ENCODE results near the gene PLCH1. TPM values are rescaled to one million over a fixed set of nuclear protein-coding genes. Genes with fewer than 3 reads are reported as not detected.

The PLCH1 gene
- total RNA-seq, 1 experiment from 2014 or later: 4.1 TPM

- ChIA-PET POLR2A (ENCODE audit: unreplicated experiment) (no interaction called here), CTCF (no interaction called here)
- no peak for DNase-seq
- Histone ChIP-seq H3F3A (ENCODE audit: low read length, unreplicated experiment) (no peaks in the 10 kb centered on the region), H2AFZ (ENCODE audit: low read length) (no peak overlapping the region), H3K4me1 (ENCODE audit: insufficient read depth, low read length) (no peaks in the 10 kb centered on the region), H3K9me3 (ENCODE audit: low read length) (no peaks in the 10 kb centered on the region), H3K9ac (ENCODE audit: low read length) (no peak overlapping the region), H4K20me1 (ENCODE audit: low read length) (no peaks in the 10 kb centered on the region), H3K79me2 (ENCODE audit: low read length) (no peaks in the 10 kb centered on the region), H3K4me3 (ENCODE audit: low read length) (no peak overlapping the region), H3K9me2 (replicated peaks; ENCODE audit: low read length) (no peaks in the 10 kb centered on the region), H3K4me2 (ENCODE audit: low read length) (no peak overlapping the region), H3K27ac (ENCODE audit: low read length) (no peak overlapping the region), H3K27me3 (ENCODE audit: low read length) (no peaks in the 10 kb centered on the region), H3K36me3 (ENCODE audit: low read depth, low read length) (no peaks in the 10 kb centered on the region)
- TF ChIP-seq EZH2 (IDR thresholded peaks at IDR 0.05; ENCODE audit: low read length, unreplicated experiment): no peak
- TF ChIP-seq EZH2phosphoT487 (IDR thresholded peaks at IDR 0.05; ENCODE audit: borderline replicate concordance, low read length): no peak
- TF ChIP-seq CTCF (conservative IDR thresholded peaks at IDR 0.05; ENCODE audit: low read depth, low read length): no peak
- intact Hi-C loops (cut with micrococcal nuclease): no loop called here
- ATAC-seq: peak; percentile 42; the same call in 1 of the 2 replicates
- BruUV-seq (replicated peaks): no TSS peak
Measured at GRCh38 chr3:155517903-155518302, 227.0 kb downstream of the PLCH1 start.

- Histone ChIP-seq H3K4me2 (ENCODE audit: low read length) (no peak overlapping the region), H4K20me1 (ENCODE audit: low read length) (no peaks in the 10 kb centered on the region), H2AFZ (ENCODE audit: low read length) (no peak overlapping the region), H3K79me2 (ENCODE audit: low read length) (no peaks in the 10 kb centered on the region), H3K9me2 (replicated peaks; ENCODE audit: low read length) (no peaks in the 10 kb centered on the region), H3K4me1 (ENCODE audit: insufficient read depth, low read length) (no peaks in the 10 kb centered on the region), H3K9ac (ENCODE audit: low read length) (no peak overlapping the region), H3F3A (ENCODE audit: low read length, unreplicated experiment) (no peaks in the 10 kb centered on the region), H3K9me3 (ENCODE audit: low read length) (no peaks in the 10 kb centered on the region), H3K36me3 (ENCODE audit: low read depth, low read length) (no peaks in the 10 kb centered on the region), H3K27ac (ENCODE audit: low read length) (no peak overlapping the region), H3K27me3 (ENCODE audit: low read length) (no peaks in the 10 kb centered on the region), H3K4me3 (ENCODE audit: low read length) (no peak overlapping the region)
- ATAC-seq (no peak), DNase-seq (no peak)
- intact Hi-C loops (cut with micrococcal nuclease): no loop called here
- POLR2A ChIA-PET (ENCODE audit: unreplicated experiment): no interaction called here
- TF ChIP-seq EZH2 (IDR thresholded peaks at IDR 0.05; ENCODE audit: low read length, unreplicated experiment) (no peak), EZH2phosphoT487 (IDR thresholded peaks at IDR 0.05; ENCODE audit: borderline replicate concordance, low read length) (no peak), CTCF (conservative IDR thresholded peaks at IDR 0.05; ENCODE audit: low read depth, low read length) (no peak)
- CTCF ChIA-PET: no interaction called here
- BruUV-seq (replicated peaks): no TSS peak
Measured at GRCh38 chr3:155516439-155516838, 228.4 kb downstream of the PLCH1 start.

- no peak overlapping the region for H2AFZ ChIP-seq (ENCODE audit: low read length)
- H3F3A ChIP-seq (ENCODE audit: low read length, unreplicated experiment): no peaks in the 10 kb centered on the region
- CTCF ChIA-PET: no interaction called here
- no peaks in the 10 kb centered on the region for H3K79me2 ChIP-seq (ENCODE audit: low read length)
- no peaks in the 10 kb centered on the region for H3K9me3 ChIP-seq (ENCODE audit: low read length)
- no peaks in the 10 kb centered on the region for H3K9me2 ChIP-seq (replicated peaks; ENCODE audit: low read length)
- H3K9ac ChIP-seq (ENCODE audit: low read length): no peak overlapping the region
- DNase-seq: no peak
- intact Hi-C loops (cut with micrococcal nuclease): no loop called here
- POLR2A ChIA-PET (ENCODE audit: unreplicated experiment): no interaction called here
- H3K27me3 ChIP-seq (ENCODE audit: low read length): no peaks in the 10 kb centered on the region
- H3K36me3 ChIP-seq (ENCODE audit: low read depth, low read length): no peaks in the 10 kb centered on the region
- no peaks in the 10 kb centered on the region for H3K4me1 ChIP-seq (ENCODE audit: insufficient read depth, low read length)
- BruUV-seq (replicated peaks): no TSS peak
- H3K4me3 ChIP-seq (ENCODE audit: low read length): no peak overlapping the region
- ATAC-seq: no peak
- H3K4me2 ChIP-seq (ENCODE audit: low read length): no peak overlapping the region
- no peak for TF ChIP-seq CTCF (conservative IDR thresholded peaks at IDR 0.05; ENCODE audit: low read depth, low read length)
- no peak for TF ChIP-seq EZH2 (IDR thresholded peaks at IDR 0.05; ENCODE audit: low read length, unreplicated experiment)
- no peak for TF ChIP-seq EZH2phosphoT487 (IDR thresholded peaks at IDR 0.05; ENCODE audit: borderline replicate concordance, low read length)
- H4K20me1 ChIP-seq (ENCODE audit: low read length): no peaks in the 10 kb centered on the region
- no peak overlapping the region for H3K27ac ChIP-seq (ENCODE audit: low read length)
Measured at GRCh38 chr3:155512867-155513261, 232.0 kb downstream of the PLCH1 start.
